Measurements from ENCODE around the gene LY6G6D.

GRCh38 chr6:31713991-31714684 is 1.0 kb upstream of the LY6G6D start:
- TF ChIP-seq, protein P1, sequence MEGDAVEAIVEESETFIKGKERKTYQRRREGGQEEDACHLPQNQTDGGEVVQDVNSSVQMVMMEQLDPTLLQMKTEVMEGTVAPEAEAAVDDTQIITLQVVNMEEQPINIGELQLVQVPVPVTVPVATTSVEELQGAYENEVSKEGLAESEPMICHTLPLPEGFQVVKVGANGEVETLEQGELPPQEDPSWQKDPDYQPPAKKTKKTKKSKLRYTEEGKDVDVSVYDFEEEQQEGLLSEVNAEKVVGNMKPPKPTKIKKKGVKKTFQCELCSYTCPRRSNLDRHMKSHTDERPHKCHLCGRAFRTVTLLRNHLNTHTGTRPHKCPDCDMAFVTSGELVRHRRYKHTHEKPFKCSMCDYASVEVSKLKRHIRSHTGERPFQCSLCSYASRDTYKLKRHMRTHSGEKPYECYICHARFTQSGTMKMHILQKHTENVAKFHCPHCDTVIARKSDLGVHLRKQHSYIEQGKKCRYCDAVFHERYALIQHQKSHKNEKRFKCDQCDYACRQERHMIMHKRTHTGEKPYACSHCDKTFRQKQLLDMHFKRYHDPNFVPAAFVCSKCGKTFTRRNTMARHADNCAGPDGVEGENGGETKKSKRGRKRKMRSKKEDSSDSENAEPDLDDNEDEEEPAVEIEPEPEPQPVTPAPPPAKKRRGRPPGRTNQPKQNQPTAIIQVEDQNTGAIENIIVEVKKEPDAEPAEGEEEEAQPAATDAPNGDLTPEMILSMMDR (IDR thresholded peaks at IDR 0.05), result no peak
- TF ChIP-seq POLR2A (IDR thresholded peaks at IDR 0.05), result no peak
